ENCODE measurements around the gene CCDC121.

Gene CCDC121

DNA sequence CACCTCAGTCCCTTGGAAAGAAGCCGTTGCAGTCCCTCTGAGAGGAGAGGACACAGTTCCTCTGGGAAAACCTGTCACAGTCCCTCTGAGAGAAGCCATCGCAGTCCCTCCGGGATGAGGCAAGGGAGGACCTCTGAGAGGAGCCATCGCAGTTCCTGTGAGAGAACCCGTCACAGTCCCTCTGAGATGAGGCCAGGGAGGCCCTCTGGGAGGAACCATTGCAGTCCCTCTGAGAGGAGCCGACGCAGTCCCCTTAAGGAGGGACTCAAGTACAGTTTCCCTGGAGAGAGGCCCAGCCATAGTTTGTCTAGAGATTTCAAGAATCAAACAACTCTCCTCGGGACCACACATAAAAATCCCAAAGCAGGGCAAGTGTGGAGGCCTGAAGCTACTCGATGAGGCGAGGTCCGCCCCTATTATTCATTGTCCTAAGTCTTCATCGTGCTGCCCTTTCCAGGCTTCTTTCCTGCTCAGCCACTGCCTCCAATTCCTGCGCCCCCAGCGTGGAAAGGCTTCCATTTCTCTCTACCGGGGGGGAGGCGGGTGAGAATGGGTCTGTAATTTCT, 46.6 kb downstream of the CCDC121 start:
- DNase-seq (ENCODE audit: low read depth in 2 of 2): no peak

DNA sequence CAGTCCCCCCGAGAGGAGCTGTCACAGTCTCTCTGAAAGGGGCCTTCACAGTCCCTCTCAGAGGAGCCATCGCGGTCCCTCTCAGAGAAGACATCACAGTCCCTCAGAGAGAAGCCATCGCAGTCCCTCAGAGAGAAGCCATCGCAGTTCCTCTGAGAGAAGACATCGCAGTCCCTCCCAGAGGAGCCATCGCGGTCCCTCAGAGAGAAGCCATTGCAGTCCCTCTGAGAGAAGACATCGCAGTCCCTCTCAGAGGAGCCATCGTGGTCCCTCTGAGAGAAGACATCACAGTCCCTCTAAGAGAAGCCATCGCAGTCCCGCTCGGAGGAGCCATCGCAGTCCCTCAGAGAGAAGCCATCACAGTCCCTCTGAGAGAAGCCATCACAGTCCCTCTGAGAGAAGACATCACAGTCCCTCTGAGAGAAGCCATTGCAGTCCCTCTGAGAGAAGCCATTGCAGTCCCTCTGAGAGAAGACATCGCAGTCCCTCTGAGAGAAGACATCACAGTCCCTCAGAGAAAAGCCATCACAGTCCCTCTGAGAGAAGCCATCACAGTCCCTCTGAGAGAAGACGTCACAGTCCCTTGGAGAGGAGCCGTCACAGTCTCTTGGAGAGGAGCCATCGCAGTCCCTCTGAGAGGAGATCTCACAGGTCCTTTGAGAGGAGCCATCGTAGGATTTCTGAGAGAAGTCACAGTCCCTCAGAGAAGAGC, 47.2 kb downstream of the CCDC121 start:
- no peak for DNase-seq (ENCODE audit: low read depth in 2 of 2)

Data from stimulated activated CD4-positive, alpha-beta T cell treated with anti-CD3 and anti-CD28 coated beads, Interleukin-4, amount 100 ng/mL, for 48 hours (primary cell).